K562 (cell line): Measurements from ENCODE around the gene CPTP. TPM values are rescaled to one million over a fixed set of nuclear protein-coding genes. Genes with fewer than 3 reads are reported as not detected.
A peak's percentile ranks its signal among the peaks of the same experiment; 100 is the strongest.

Experiments used
- BHLHE40 ChIP-seq: IDR thresholded peaks from 2 replicates; pipeline ENCODE4 v1.6.1; 2011; ENCODE audit warnings: low read length, improper control_type of control experiment
- CREM ChIP-seq: IDR thresholded peaks from 2 replicates; pipeline ENCODE4 v1.6.1; 2014; ENCODE audit warnings: antibody characterized with exemption, low read depth
- CTBP1 ChIP-seq: fragments of 450-650 bp; IDR thresholded peaks from 2 replicates; pipeline ENCODE4 v1.6.1; 2016; ENCODE audit warnings: borderline replicate concordance
- ESRRA ChIP-seq: fragments of 450-650 bp; IDR thresholded peaks from 2 replicates; pipeline ENCODE4 v1.6.1; 2014; ENCODE audit warnings: low read depth, mild to moderate bottlenecking, moderate library complexity, borderline replicate concordance
- HMGN3 ChIP-seq: IDR thresholded peaks from 2 replicates; pipeline ENCODE4 v1.6.1; 2011; ENCODE audit warnings: borderline replicate concordance, low read depth, mild to moderate bottlenecking, mixed read lengths, low read length; ENCODE audit not compliant: insufficient read length; ENCODE audit errors: extremely low read depth
- MAFF ChIP-seq: IDR thresholded peaks from 2 replicates; pipeline ENCODE4 v1.6.1; 2012; ENCODE audit warnings: low read length, improper control_type of control experiment
- MAFK ChIP-seq: IDR thresholded peaks from 2 replicates; pipeline ENCODE4 v1.6.1; 2011; ENCODE audit warnings: low read length, improper control_type of control experiment
- REST ChIP-seq, 2 experiments: fragments of 450-650 bp; formaldehyde crosslinking in 1 of 2; IDR thresholded peaks; 2 replicates each; pipeline versions ENCODE4 v1.4.0 to v1.6.1; 2014 to 2020; ENCODE audit warnings: mild to moderate bottlenecking in 2 of 2, borderline replicate concordance in 1 of 2, low read depth in 1 of 2
- SREBF2 ChIP-seq: sonication (generic); formaldehyde crosslinking; IDR thresholded peaks from 2 replicates; pipeline ENCODE4 v1.4.0; 2020; ENCODE audit warnings: mild to moderate bottlenecking, missing genetic modification reagents
- ZNF263 ChIP-seq: sonication (generic); formaldehyde crosslinking; IDR thresholded peaks from 2 replicates; pipeline ENCODE4 v1.8.0; 2022; ENCODE audit warnings: mild to moderate bottlenecking, missing genetic modification reagents, borderline replicate concordance
- polyA plus RNA-seq, 8 experiments: library from polyadenylated mRNA; depleted of rRNA in 4 of 8; stranded (reverse) in 5 of 8; unstranded in 3 of 8; fragments of >200 nt; fragmentation: Nextera tagmentation in 2 of 8; fragmentation: Illumina TruSeq in 1 of 8; extraction: Ambion mirVana in 2 of 8; extraction: Trizol in 1 of 8; gene quantifications; 2 replicates each; pipeline versions ENCODE4 v1.2.1 to v1.2.3, GENCODE V29; 2011 to 2014; ENCODE audit warnings: inconsistent platforms in 1 of 8, missing spikeins in 1 of 8
- total RNA-seq, 7 experiments: library from RNA; depleted of rRNA in 6 of 7; stranded (reverse); fragments of >200 nt in 6 of 7; fragmentation: Illumina TruSeq in 2 of 7; extraction: Trizol in 2 of 7; gene quantifications; 2 replicates each; pipeline versions ENCODE4 v1.2.1 to v1.2.3, GENCODE V29; 2011 to 2021; ENCODE audit warnings: low replicate concordance in 1 of 7
- TF ChIP-seq, protein P1 (sequence below): sonication (generic); formaldehyde crosslinking; IDR thresholded peaks from 2 replicates; pipeline ENCODE4 v1.8.1; 2023; ENCODE audit warnings: mild to moderate bottlenecking, missing genetic modification reagents
- TF ChIP-seq, protein P2 (sequence below), 3 experiments: IDR thresholded peaks in 2 of 3; conservative IDR thresholded peaks in 1 of 3; 2 replicates each; pipeline ENCODE4 v1.5.1; 2011 to 2012; ENCODE audit warnings: low read length in 3 of 3, mild to moderate bottlenecking in 3 of 3, control low read depth in 2 of 3, improper control_type of control experiment in 1 of 3, inconsistent platforms in 1 of 3, low read depth in 1 of 3, mixed read lengths in 1 of 3, moderate library complexity in 1 of 3; ENCODE audit not compliant: insufficient read depth in 2 of 3

CPTP gene
- total and polyA plus RNA-seq, 9 of the 15 experiments (the other 6 are each of a cell fraction or from before 2014, with no cell fraction given) = 0.11 to 25.8 (median 3.5) TPM

- TF ChIP-seq, protein P1, sequence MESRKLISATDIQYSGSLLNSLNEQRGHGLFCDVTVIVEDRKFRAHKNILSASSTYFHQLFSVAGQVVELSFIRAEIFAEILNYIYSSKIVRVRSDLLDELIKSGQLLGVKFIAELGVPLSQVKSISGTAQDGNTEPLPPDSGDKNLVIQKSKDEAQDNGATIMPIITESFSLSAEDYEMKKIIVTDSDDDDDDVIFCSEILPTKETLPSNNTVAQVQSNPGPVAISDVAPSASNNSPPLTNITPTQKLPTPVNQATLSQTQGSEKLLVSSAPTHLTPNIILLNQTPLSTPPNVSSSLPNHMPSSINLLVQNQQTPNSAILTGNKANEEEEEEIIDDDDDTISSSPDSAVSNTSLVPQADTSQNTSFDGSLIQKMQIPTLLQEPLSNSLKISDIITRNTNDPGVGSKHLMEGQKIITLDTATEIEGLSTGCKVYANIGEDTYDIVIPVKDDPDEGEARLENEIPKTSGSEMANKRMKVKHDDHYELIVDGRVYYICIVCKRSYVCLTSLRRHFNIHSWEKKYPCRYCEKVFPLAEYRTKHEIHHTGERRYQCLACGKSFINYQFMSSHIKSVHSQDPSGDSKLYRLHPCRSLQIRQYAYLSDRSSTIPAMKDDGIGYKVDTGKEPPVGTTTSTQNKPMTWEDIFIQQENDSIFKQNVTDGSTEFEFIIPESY (CRISPR knock-in tag) = peak; percentile 46; the same call in 1 of the 2 replicates
- TF ChIP-seq, protein P2, sequence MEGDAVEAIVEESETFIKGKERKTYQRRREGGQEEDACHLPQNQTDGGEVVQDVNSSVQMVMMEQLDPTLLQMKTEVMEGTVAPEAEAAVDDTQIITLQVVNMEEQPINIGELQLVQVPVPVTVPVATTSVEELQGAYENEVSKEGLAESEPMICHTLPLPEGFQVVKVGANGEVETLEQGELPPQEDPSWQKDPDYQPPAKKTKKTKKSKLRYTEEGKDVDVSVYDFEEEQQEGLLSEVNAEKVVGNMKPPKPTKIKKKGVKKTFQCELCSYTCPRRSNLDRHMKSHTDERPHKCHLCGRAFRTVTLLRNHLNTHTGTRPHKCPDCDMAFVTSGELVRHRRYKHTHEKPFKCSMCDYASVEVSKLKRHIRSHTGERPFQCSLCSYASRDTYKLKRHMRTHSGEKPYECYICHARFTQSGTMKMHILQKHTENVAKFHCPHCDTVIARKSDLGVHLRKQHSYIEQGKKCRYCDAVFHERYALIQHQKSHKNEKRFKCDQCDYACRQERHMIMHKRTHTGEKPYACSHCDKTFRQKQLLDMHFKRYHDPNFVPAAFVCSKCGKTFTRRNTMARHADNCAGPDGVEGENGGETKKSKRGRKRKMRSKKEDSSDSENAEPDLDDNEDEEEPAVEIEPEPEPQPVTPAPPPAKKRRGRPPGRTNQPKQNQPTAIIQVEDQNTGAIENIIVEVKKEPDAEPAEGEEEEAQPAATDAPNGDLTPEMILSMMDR (IDR thresholded peaks at IDR 0.05 in 2 of 3, conservative IDR thresholded peaks at IDR 0.05 in 1 of 3; ENCODE audit: insufficient read depth in 2 of 3, low read depth in 1 of 3, low read length in 3 of 3) = peak in 2 of 3 experiments; percentile 40 to 48; a peak in 4 of 6 replicates
- TF ChIP-seq ESRRA = peak; percentile 17
- TF ChIP-seq HMGN3 = peak; percentile 70
- peak; percentile 82 for TF ChIP-seq MAFK
- 0 out of 2 replicates have a peak, but pooled peaks have one; percentile 7 for TF ChIP-seq CREM
- TF ChIP-seq SREBF2 = no peak
- TF ChIP-seq CTBP1 = peak; percentile 11; the same call in 1 of the 2 replicates
- peak; percentile 94 for TF ChIP-seq ZNF263 (CRISPR knock-in tag)
- peak; percentile 56; the same call in 1 of the 2 replicates for TF ChIP-seq MAFF
- peak; percentile 49 for TF ChIP-seq BHLHE40
- 0 out of 2 replicates have a peak, but pooled peaks have one; percentile 23 for TF ChIP-seq REST (IDR thresholded peaks at IDR 0.05; ENCODE audit: borderline replicate concordance)
- TF ChIP-seq REST (CRISPR knock-in tag; IDR thresholded peaks at IDR 0.05; ENCODE audit: low read depth) = no peak
Observed at GRCh38 chr1:1305300-1306069, 19.1 kb upstream of the CPTP start (continued).
